HG02884 (cell line): ENCODE measurements around the gene CTDP1.
"Not testable (repeated sequence)": the region's sequence is repeated elsewhere in the genome, so short reads cannot be mapped to it uniquely, and the experiment has no call there.

Source experiments
- ATAC-seq: cut with Tn5 transposase; IDR thresholded peaks from one replicate; pipeline ENCODE4 v1.9.1; 2021; ENCODE audit warnings: mild to moderate bottlenecking, moderate library complexity; ENCODE audit not compliant: unreplicated experiment

The CTDP1 gene

DNA sequence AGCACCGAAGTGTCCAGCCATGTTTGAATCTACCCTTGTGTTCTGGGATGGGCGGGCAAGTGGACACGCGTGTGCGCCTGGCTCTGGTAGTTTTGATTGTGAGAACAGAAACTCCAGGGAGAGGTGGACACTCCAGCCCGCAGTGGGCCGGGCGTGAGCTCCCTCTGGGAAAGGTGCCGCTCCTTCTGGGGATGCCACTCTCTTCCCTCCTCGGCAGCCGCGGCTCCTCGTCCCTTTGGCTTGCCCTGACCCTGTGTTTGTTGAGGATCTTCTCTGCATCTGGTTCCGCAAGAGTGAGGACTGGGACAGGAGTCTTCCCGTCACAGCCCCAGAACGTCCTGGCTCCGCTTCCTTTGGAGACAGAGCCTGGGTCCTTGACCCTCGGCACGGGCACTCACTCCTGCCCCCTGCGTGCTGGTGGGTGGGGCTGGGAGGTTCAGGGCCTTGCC lies 1.3 kb downstream of the CTDP1 start:
- no peak for ATAC-seq

DNA sequence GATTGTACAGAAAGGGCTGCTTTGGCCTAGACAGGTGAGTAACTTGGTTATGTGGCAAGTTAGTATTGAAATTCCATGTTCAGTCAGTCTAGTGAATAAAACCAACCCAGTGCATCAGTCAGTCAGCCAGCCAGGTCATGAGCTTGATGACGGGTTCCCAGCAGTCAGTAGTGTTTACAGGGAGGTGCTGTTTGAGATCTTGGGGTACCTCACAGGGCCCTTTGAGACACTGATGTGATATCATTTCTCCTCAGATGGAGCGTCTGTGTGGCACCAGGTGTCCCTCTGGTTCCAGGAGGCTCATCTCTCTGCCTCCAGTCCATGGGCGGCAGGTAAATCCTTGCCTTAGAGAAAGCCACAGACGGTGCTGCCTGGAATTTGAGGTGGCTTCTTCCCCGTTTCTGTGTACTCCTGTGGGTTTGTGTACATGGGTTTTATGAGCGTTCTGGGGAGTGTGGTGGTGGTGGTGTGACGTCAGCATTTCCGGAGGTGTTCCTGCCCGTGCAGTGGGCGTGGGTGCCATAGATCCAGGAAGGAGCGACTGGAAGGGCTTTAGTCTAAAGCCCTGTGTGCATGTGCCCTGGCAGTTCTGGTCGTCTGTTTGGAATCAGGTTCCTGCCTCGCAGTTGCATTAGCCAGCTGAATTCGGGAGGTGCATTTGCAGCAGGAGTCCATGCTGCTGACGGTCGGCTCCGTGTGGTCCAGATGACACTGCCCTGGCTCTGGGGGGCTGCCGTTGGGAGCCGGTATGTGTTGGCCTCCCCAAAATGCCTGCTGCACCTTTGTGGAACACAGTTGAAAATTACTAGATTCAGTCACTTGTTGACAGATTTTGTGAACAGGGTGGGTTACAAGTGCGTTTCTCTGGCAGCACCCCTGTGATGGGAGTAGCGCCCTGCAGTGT lies 2.1 kb downstream of the CTDP1 start:
- ATAC-seq, result no peak

DNA sequence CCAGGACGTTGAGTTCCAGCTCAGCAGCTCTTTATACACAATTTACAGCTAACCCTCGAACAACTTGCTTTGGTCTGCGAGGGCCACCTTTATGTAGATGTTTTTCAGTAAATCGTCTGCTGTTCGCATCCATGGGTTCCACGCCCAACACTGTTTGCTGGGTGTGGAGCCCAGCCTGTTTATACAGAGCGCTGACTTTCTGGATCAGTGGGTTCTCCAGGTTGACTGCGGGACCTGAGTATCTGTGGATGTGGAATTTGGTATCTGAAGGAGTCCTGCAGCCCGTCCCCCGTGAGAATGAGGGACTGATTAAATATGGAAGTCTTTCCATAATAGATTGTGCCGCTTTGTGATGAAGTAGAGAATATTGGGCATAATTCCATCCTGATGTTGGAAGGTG lies 2.9 kb downstream of the CTDP1 start:
- no peak for ATAC-seq

DNA sequence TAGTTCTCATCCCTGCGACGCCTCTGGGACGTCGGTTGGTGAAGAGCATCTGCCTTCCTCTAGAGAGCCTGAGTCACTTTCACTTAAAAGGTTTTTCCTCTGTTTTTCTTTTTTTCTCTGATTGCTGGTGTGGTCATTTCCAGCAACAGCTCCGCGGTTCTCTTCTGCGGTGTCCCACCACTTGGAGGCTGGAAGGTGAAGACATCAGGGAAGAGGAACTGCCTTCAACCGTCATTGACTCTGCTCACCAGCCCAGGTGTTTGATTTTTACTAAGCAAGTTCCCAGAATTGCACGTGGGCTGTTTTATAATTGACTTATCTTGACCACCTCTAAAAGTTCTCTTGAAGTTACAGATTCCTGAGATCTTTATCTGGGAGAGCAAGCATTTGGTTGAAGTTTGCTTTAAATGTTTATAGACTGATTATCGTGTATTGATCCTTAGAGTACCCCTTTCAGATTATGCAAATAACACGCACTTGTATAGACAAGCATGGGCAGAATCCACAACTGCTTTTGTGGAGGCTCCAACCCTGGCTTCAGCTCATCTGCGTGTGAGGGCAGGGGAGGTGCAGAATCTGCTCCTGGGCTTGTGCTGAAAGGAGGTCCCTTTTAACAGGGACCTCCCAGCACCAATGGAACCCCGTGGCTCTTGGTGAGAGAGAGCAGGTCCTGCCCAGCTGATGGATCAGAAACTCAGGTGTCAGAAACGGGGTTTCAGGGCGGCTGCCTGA lies 3.5 kb downstream of the CTDP1 start:
- ATAC-seq, result no peak

DNA sequence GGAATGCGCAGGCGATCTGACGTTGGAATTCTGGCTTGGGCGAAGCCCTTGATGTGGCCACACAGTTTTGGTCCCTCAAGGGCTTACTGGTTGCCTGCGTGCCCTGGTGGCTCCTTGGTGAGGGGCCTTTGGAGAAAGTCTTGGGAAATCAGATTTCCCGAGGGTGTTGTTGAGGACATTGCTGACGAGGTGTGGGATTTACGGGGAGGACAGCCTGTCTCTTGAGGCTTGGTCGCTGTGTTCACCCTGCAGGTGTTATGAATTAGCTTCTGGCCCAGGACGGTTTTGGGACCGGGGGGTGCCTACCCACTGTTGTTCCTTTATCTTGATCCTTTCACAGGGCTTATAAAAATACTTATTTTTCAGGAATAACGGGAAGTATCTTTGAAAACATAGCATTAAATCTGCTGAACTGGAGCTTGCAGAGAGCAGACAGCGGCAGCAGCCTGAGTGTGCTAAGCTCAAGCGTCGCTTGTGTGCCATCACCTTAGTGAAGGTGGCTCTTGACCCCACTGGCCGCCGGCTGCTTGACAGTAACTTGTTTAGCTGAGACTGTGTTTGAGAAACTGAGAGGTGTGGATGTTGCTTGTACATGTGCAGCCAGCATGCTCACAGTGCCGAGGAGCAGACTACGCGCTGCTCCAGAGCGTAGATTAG lies 4.2 kb downstream of the CTDP1 start:
- ATAC-seq, result no peak

DNA sequence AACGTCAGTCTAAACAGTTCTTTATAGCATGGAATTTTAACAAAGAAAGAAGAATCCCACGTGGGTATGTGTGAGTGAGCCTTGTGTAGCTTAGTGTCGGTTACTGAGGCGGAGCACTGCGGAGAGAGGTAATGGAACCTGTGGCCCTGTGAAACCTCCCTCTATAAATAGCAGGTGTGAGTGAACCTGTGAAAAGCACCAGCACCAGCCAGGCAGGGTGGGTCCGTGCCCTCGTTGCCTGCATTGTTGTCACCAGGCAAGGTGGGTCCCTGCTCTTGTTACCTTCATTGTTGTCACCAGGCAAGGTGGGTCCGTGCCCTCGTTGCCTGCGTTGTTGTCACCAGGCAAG lies 4.7 kb downstream of the CTDP1 start:
- no peak for ATAC-seq

DNA sequence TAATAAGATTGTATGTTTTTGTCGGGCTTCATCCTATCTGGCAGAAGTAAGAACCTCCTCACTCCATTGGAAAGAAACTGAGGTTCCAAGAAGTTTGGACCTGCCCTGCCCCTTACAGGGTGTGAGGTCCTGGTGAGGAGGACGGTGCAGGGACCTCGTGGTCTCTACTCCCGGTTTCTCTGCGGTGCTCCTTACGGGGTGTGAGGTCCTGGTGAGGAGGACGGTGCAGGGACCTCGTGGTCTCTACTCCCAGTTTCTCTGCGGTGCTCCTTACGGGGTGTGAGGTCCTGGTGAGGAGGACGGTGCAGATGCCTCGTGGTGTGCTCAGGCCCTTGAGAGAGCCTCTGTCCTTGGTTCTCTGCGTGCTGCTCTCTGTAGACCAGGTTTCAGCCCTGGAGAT lies 5.2 kb downstream of the CTDP1 start:
- no peak for ATAC-seq

DNA sequence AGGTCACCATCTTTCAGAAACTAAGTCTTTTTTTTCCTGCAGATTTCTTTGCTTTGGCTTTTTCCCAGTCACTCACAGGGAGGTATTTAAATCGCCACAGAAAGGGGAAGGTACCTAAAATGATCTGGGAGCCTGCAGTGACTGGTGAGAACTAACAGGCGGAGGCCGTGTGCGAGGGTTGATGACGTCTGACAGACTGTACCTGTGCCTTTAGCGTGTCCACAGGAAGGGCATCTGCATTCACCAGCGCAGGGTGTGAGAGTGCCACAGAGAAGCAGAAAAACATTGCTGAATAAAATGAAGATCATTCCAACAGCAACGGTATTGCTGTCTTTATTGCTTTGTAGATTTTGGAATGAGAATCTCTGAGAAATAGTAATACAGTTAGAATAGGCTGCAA lies 5.7 kb downstream of the CTDP1 start:
- no peak for ATAC-seq

DNA sequence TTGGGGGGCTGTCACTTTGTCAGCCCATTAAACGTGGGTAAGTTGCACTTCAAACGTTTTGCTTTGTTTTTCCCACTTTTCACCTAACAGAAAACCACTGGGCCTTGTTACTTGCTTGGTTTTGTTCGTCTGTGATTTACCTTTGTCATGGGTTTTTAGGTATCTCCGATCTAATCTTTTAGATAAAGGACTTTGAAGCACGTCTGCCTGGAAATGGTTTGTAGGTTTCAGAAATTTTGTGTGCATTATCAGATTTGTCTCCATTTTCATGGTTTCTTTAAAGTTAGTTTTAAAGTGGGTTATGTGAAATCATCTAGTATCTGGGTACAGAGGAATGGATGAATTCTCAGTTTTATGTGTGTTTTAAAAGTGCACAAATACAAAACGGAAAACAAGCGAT lies 6.4 kb downstream of the CTDP1 start:
- ATAC-seq, result no peak

DNA sequence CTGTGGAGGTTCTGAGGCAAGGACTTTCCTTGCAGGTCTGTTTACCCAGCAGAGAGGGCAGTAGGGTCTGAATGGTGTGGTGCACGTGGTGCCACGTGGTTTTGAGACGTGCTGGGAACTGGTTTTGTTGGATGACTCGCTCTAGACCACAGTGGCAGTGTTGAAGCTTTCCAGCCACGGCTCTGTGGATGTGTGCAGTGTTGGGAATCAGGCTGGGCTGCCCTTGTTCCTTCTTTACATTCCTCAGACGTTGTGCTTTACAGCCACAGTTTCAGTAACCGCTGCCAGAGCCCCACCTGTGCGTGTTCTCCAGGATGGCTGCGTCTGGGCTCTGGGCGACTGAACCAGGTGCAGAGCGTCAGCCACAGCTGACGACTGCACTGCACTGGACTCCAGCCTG lies 8.2 kb downstream of the CTDP1 start:
- no peak for ATAC-seq

DNA sequence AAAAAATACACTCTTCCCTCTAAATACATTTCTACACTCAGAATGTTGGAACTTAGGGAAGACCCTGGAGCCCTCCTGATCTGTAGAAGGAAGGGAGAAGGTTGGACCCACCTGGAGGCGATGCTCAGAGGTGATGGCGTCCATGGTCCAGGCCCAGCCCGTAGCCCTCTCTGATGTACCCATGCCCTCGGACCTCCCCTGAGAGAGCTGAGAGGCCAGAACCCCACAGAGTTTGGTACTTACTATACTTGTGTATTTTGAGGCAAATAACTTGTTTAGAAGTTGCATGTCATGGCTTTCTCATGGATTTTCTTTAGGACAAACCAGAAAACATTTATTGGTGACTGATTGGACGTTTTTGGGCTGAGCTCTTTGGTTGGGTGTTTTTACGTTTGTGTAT lies 10.5 kb downstream of the CTDP1 start:
- no peak for ATAC-seq

DNA sequence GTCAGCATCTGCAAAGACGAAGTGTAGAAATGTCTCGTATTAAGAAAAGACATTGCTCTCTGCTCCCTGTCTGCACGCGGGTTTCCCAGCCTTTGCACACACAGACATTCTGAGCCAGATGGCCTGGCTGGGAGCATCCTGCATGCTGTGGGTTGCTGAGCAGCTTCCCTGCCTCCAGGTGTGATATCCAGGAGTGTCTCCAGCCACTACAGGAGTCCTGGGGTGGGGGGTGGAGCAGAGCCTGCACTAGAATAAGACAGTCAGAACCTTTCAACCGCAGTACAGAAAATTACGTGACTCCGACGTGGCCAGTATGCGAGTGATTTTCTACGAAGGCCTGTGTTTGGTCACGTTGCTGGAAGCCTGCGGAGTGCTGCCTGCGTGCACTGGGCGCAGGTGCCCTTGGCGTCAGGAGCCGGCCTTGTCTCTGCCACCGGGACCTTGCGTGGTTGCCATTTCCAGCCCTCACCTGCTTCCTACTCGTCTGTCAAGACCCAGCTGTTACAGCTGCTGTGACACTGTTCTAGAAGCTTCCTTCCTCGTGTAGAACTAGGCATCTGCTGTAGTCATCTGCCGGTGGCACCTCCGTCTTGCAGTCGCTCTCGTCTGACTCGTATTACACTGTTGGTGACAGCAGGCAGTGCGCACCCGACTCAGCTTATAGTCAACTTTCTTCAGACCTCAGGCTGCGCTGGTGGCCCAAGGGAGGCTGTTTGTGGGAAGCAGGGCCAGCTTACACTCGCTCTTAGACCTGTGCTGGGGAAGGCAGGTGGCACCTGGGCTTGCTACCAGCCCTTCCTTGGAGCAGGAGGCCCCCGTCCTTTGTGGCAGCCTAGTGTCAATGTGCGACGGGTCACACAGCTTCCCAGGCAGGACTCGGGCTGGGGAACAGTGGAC lies 11.2 kb downstream of the CTDP1 start:
- ATAC-seq, result no peak

DNA sequence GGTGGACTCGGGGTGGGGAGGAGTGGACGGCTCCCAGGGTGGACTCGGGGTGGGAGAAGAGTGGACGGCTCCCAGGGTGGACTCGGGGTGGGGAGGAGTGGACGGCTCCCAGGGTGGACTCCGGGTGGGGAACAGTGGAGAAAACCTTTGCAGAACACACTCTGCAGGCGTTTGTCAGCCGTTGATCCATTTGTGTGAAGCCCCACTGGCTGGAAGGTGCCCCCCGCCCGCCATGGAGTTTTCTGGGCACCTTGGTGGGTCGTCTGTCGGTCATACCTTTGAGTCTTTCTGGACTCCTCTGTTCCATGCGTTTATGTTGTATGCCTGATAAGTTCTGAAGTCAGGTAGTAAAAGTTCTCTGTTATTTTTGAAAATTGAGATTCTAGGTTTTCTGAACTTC lies 12.5 kb downstream of the CTDP1 start:
- no peak for ATAC-seq

DNA sequence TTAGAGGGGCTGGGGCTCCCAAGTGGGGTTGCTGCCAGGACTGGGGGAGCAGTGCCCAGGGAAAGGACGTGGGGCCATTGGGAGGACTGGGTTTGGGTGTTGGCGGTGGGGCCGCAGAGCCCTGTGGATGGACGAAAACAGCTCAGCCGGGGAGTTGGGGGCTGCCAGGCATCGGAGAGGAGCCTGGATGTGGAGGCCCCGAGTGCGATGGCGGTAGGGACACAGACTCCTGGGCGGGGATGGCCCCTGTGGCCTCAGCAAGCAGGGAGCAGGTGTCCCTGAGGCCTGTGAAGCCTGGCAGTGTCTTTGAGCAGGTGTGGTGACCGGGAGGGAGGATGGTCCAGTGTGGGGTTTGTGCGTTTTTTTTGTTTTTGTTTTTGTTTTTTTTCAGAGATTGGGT lies 13.3 kb downstream of the CTDP1 start:
- ATAC-seq, result no peak

DNA sequence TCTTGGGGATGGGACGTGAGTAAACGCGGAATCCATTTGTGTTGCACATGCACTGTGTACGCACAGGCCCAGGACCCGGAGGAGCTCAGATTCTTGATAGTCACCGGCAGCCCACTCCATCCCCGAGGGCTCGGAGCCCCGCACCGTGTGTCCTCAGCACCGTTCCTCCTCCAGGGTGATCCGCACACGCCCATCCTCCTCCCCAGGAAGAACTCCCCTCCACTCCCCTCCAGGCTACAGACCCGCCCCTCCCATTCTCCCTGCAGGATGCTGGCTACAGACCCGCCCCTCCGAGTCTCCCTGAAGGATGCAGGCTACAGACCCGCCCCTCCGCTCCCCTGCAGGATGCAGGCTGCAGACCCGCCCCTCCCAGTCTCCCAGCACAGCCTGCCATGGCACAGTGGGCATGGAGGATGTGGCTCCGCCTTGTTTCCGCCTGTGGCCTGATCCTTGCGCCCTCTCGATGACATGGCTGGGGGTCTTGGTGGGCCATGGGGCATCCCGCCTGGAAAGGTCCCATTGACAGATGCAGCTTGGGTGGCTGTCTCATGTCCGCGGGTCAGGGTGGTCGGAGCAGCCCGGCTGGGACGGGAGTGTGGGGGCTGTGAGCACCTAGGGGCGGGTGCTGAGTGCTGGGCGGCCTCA lies 14.1 kb downstream of the CTDP1 start:
- no peak for ATAC-seq

DNA sequence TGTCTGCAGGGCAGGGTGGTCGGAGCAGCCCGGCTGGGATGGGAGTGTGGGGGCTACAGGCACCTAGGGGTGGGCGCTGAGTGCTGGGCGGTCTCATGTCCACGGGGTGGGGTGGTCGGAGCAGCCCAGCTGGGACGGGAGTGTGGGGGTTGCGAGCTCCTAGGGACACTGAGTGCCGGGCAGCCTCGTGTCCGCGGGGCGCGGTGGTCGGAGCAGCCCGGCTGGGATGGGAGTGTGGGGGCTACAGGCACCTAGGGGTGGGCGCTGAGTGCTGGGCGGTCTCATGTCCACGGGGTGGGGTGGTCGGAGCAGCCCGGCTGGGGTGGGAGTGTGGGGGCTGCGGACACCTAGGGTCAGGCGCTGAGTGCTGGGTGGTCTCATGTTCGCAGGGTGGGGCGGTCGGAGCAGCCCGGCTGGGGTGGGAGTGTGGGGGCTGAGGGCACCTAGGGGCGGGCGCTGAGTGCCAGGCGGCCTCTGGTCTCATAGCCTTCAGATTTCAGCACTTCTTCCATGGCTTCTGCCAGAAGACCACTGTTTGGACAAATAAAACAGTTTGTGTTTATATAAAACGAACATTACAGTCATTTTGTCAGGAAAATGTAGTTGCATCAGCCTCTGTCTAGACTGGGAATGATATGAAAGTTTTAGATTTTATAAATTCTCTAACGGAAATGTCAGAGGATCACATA lies 14.7 kb downstream of the CTDP1 start:
- ATAC-seq, result not testable (repeated sequence)

DNA sequence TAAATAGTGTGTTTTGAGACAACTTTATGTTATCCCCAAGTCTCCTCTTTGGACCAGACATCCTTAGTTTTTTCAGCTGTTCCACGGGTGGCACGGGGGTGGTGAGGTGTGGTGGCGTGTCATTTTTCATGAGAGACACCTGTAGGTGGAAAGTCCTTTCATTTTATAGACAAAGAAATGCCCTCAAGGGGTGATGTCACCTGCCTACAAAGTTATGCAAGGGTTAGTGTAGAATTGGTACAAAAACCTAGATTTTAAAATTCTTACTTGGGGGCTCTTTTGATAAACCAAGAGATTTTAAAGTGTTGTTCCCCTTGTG lies 15.3 kb downstream of the CTDP1 start:
- no peak for ATAC-seq

DNA sequence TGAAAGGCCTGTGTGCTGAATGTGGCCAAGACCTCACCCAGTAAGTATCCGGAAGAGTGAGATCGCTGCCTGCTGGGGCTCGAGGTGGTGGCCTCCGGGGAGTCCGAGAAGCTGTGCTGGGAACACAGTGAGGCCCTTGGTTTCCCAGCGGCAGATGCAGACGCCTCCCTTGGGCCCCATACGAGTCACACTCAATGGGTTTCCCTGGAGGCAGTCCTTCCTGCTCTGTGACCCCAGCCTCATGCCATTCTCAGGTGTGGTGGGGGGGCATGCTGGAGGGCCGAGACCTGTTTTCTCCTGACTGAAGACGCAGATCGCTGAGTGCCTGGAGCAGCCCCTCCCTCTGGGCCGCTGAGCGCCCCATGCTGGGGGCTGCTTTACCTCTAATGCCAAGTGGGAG lies 15.7 kb downstream of the CTDP1 start:
- ATAC-seq, result no peak

DNA sequence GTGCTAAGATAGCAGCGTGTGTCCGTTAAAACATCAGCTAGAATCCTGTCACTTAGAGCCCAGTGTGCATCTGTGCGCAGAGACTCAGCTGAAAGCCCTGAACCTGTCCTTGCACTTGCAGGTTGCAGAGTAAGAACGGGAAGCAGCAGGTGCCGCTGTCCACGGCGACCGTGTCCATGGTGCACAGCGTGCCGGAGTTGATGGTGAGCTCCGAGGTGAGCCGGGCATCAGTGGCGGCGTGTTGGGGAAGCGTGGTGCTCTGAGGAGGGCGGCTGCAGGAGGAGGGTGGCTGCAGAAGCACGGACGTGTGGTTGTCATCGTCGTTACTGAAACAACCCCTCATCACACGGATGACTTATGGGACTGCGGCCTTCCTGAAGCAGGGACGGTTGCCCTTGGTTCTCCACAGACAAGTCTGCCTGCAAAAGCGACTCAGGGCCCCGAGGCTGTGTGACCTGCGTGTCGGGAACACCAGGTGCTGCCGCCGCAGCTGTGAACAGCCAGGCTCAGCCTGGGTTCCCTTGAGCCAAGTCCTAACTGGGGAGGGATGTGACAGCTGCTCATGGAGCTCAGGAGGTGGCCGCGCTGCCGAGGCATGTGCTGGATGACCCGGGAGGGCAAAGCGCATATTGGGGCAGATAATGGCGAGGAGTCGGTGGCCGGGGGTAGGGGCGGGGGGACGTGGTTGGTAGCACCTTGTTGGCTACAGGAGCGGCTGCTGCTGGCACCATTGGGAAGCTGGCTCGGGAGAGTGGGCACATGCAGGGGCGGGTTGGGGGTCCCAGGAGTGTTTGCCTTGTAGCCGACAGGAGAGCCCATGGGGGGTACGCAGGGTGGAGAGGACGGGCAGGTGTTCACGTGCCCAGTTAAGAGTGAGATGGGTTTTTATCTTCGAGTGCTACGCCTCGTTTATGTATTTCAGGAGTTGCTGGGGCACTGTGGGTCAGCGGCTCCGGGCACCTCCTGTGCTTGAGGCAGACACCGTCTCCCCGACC lies 16.6 kb downstream of the CTDP1 start:
- no peak for ATAC-seq
